GM21526 (cell line): ENCODE measurements around the gene MEX3A.
"Not testable (repeated sequence)": the region's sequence is repeated elsewhere in the genome, so short reads cannot be mapped to it uniquely, and the experiment has no call there.

Source experiments
- ATAC-seq: cut with Tn5 transposase; IDR thresholded peaks from one replicate; pipeline ENCODE4 v1.9.1; 2021; ENCODE audit warnings: moderate library complexity; ENCODE audit not compliant: unreplicated experiment, low FRiP score

MEX3A gene

DNA sequence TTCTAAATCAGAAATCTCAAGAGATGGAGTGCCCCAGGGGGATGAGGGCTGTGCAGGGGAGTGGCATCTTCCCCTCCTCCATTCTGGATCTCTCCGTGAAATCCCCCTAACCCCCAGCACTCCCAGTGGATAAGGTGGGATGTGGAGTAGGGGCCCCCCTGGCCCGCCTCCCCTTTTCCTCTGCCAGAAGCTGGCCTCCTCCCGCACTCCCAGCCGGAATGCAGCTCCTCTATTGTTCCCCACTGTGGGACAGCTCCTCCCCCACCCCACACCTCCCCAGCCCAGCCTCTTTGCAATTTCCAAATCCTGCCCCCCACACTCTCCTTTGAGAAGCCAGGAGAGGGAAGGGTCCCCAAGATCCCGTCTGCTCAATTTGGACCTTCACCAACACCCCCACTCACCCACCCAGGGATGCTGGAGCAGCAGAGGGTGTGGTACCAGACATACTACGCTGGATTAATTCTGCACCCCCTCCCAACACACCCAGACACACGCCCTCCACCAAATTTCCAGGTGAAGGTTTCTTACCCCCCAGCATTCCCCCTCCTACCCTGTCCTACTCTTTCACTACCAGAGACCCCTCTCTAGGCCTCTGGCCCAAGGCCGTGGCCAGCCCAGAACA is 1.9 kb downstream of the MEX3A start:
- ATAC-seq: no peak

DNA sequence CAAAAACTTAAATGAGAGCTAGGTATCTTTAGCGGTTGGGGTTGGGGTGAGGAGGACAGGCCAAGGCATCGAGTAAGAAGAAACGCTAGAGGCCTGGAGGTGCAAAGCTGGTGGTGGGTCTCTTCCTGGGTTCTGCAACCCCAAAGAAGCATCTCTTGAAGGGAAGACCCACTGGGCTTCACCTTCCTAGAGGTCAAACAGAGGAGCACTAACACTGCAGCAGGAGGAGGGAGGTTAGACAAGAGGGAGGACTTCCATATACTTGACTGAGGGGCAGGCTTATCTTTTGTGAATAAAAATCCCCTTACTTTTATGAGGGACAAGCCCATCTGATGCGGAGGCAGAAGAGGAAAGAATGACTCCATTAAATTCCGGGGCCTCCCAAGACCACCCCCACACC is 2.5 kb downstream of the MEX3A start:
- no peak for ATAC-seq

DNA sequence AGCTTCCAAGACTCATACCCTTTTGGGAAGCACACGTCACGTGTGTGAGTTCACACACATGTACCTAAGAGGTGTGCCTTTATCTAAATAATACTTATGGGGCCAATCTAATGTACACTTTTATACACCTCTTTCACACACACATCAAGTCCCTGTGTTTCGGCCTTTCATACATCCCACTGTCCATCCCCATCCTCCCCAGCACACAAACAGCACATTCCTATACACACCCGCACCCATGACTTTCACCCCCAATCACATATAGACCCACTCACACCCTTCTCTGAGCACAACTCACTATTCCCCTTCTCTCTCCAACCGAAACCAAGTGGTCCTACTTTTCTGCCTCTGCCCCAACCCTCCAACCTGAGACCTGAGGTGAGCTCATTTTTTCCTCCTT is 3.5 kb downstream of the MEX3A start:
- ATAC-seq: no peak

DNA sequence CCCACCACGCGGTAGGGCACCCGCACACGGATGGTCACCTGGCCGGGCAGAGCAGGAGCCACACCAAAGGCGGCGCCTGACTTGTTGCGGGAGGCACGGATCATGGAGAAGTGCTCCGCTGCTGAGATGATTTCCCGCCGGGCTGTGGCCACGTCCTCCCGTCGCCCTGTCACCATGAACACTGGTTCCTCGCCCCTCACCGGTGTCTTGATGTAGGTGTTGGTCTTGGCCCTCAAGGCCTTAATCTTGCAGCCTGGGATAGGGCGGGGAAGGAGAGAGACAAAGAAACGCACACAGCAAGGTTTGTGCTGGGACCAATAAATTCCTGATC is 4.9 kb downstream of the MEX3A start:
- no peak for ATAC-seq

DNA sequence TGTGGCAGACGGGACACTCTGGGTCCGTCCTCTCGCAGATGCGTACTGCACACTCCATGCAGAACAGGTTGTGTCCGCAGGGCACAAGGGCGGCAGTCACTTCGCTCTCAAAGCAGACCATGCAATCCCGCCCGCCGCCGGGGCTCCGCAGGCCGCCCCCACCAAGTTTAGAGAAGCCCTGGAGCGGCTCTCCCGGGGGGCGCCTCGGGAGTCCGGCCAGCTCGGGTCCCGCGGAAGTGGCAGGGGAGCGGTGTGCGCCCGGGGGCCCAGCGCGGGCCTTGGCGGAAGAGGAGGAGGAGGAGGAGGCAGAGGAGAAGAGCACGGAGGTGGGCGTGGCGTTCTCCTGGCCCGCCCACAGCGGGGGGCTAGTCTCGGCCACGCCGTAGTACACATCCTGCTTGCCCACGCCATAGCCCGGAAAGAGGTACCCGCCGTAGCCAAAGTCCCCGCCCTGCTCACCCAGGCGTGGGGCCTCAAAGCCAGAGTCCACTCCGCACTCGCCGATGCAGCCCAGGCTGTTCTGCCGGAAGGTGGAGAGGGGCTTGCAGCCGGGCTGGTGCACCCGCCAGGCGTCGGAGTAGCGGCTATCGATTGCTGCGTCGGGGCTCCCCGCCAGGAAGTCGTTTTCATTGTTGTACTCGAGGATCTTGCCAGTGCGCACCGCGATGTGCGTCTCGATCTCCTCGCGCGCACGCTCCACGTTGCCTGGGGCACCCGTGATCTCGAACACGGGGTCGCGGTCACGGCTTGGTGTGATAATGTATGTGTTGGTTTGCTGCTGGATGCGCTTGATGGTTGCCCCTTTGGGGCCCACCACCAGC is 5.4 kb downstream of the MEX3A start:
- ATAC-seq: no peak

DNA sequence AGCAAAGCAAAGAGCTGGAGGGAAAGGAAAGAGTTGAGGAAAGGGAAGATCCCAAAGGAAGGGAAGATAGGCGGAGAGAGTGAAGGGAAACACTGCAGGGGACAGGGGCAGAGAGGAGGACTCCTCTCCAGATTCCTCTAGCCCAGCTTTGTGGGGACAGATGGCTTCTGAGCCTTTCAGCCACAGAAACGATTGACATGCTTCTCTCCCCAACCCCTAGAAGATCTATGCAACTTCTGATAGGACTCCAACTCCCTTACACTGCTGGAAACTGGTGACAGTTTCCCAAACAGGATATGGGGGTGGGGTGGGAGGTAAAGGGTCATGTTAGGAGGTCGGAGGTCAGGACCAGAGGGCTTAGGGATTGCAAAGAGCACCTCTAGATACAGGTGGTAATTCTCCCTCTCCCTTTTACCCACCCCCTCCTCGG is 6.5 kb downstream of the MEX3A start:
- ATAC-seq: no peak

DNA sequence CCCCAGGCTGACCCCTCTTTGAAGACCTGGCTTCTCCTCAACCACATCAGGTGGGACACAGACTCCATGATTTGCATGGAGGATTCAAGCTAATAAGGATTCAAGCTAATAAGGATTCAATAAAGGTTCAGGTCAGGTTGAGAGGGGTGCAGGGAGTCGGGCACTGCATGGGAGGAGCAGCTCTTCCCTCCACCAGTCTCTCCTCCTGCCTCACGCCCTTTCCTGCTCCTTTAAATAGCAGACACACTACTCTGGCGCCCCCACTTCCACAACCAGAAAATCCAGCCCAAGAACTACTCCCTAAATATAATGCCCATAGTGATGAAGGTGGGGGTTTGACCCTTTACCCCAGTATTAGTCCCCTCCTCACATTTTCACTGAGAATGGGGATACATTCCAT is 7.1 kb downstream of the MEX3A start:
- no peak for ATAC-seq

DNA sequence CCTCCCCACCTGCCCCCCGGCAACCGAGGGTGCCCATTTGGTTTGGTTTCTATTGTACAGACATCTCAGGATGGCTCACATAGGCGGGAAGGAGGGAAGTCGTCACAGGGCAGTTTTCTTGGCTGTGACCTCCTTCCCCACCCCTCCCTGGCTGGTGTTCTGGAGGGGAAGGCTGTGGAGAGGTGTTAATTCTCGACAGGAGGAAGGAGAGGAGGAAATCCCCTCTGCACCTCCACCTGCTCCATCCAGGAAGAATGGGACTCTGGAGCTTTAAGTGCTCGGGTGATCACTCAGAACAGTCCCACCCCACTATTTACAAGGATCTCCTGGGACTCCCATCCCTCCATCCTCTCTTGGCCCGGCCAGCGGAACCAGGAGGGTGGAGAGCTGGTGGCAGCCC is 7.6 kb downstream of the MEX3A start:
- ATAC-seq: no peak

DNA sequence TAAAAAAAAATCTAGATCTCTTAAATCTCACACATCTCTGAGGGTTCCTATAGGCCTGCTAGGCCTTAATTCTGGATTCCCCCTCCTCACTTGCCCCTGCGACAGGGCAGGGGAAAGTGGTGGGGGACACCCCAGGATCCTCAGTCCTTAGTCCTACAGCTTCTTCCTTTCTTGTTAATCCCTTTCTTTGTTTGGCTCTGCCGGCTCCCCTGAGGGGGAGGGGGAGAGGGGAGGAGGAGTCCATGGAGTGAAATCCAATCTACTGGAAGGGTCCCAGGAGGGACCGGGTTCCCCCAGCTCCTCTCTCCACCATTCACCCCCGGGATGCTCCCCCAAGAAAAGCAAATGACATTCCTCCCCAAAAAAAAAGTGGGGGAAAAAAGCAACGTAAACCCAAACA is 8.5 kb downstream of the MEX3A start:
- no peak for ATAC-seq

DNA sequence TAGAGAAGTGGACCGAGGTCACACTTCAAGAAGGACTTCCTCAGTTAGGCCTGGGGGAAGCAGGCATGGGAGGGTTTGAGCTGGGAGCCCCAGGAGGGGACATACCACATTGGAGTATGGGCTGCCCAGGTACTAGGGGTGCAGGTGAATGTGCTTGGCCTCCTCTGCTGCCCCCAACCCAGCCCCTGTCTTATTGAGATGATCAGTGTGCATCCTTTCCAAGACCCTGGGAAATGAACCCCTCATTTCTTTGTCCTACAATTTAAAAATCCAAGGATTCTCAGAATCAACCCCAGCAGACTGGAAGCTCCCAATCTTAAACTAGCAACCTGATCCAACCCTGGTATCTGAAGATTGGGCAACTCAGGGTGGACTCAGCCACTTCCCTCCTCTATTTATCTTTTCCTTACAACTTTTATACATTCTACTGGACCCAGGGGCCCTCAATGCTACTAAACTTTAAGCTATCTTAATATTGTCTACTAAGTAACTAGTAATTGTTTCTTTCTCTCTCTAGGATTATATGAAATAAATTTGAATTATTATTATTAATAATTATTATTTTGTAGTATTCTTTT is 9.1 kb downstream of the MEX3A start:
- no peak for ATAC-seq

DNA sequence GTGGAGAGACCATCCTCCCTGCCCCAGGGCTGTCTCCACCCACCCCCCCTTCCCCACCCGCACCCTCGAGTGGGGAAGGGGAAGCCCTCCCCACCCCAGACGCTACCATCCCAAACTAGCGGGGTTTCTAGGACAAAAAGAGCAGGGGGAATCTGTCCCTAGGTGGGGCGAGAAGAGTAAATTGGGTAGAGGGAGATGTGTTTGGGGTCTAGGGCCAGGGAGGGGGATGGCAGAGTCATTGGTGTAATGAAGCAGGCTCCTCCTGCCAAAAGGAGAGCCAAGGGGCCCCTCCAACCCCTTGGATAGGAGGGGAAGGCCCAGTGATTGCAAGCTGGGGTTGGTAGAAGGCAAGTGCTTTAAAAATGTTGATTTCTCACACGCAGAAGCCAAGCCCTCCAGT is 10.0 kb downstream of the MEX3A start:
- no peak for ATAC-seq

DNA sequence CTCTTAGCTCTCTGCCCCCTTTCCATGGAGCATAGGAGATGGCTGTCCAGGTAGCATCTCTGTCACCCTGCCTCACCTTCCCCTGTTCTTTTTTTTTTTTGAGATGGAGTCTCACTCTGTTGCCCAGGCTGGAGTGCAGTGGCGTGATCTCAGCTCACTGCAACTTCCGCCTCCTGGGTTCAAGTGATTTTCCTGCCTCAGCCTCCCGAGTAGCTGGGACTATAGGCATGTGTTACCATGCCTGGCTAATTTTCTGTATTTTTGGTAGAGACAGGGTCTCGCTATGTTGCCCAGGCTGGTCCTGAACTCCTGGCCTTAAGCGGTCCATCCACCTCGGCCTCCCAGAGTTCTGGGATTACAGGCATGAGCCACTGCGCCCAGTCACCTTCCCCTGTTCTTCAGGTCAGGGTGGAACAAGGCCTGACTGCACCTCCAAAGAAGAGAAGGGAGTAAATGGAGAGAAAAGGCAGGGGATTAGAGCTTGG is 10.9 kb downstream of the MEX3A start:
- ATAC-seq: not testable (repeated sequence)

DNA sequence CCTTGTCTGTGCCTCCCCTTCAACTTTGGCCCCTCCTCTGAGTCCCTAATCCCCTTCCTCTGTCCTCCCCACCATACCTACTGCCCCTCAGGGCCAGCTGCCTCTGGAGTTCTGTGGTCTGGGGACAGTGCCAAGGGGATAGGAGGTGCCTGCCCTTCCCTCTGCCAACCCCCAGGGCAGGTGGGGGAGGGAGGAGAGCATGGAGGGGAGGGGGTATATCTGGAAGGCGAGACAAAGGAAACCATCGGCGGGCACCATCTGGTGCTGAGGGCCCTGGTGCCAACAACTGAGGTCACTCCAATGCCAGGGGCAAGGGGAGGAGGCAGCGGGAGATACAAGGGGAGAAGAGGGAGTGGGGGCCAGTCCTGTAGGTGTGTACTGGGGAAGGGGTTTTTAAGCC is 11.7 kb downstream of the MEX3A start:
- no peak for ATAC-seq

DNA sequence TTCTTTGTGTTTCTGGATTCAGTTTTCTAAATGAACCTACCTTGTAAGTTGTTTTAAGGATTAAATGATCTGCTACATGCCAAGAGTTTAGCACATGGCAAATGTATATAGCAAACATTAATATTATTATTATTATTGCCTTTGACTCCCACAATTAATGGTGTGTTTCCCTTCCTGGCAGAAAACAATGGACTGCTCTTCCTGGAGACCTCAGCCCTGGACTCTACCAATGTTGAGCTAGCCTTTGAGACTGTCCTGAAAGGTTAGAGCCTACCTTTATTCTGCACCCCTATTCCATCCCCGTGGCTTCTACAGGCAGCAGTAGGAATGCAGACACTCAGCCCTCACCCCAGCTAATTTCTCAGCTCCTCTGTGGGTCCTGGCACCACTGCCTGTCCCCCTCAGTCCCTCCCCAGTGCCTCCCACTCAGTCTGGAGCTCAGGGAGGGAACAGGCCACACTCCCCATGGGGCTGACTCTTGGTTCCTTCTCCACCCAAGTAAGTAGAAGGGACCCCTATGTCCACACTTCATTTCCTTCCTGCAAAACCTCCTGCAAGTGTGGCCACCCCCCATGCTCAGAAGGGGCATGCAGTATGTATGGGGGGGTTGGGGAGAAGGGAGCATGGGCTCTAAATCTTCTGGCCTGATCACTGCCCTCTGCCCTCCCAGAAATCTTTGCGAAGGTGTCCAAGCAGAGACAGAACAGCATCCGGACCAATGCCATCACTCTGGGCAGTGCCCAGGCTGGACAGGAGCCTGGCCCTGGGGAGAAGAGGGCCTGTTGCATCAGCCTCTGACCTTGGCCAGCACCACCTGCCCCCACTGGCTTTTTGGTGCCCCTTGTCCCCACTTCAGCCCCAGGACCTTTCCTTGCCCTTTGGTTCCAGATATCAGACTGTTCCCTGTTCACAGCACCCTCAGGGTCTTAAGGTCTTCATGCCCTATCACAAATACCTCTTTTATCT is 12.5 kb downstream of the MEX3A start:
- ATAC-seq: no peak

DNA sequence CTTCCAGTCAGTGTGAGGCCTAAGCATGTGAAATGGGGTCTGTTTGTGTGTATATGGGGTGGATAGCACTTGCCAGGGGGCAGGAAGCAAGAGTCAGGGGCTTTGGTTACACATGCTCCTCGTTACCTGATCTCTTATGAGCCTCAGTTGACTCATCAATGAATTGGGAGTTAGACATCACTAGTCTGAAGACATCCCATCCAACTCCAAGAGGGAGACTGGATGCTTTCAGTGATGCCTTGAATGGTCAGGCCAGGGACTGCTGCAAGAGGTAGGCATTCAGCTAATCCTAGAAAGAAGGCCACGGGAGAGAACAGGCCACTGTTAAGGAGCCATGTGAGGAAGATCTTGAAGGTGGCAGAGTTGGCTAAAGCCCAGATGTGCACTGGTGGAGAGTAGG is 15.0 kb downstream of the MEX3A start:
- ATAC-seq: no peak

DNA sequence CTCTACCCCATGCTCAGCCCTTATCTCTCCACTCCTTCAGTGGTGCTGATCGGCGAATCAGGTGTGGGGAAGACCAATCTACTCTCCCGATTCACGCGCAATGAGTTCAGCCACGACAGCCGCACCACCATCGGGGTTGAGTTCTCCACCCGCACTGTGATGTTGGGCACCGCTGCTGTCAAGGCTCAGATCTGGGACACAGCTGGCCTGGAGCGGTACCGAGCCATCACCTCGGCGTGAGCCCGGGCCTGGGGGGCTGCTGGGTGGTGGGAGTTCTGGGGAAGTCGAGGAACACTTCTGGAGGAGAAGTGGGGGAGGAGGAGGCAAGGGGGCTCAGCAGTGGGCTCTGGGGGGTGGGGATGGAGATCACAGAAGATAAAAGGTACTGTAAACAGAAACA is 16.4 kb downstream of the MEX3A start:
- ATAC-seq: no peak

DNA sequence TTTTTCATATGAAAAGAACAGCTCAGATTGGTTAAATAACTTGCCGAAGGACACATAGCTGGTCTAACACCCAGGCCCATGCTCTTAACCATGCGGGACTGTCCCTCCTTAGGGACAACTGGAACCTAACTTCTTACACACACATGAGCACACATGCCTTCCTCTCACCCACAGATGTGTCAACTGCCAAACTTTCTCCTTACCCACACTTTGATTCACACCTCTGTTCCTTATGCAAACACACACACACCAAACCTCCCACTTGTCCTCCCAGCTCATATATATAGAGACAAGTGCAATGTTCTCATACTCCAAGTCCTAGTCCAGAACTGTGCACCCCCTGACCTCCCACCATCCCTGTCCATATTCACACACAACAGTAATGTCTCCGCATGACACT is 17.1 kb downstream of the MEX3A start:
- ATAC-seq: no peak

DNA sequence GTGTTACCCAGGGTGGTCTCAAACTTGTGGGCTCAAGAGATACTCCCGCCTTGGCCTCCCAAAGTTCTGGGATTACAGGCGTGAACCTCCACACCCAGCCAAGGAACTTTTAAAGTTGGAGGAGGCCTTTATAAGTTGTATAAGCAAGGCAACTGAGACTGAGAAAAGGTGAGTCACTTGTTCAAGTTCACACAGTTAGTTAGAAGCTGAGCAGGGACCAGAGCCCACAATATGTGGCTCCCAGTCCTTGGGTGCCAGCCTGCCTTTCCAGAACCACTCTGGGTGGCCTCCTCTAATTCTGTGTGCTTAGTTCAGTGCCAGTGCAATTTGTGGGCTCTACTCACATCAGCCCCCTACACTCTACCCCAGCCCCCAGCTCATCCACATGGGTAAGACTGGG is 17.6 kb downstream of the MEX3A start:
- no peak for ATAC-seq

DNA sequence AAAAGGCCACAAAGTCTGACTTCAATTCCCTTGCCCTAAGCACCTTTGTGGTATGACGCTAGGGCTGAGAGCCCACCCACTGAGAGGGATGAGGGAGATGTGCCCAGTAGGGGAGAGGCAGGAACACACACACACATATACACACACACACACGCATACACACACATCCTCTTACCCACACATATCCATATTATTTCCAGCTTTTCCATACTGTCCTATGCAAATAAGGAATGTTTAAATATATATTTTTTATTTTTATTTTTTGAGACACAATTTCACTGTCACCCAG is 18.3 kb downstream of the MEX3A start:
- ATAC-seq: no peak

DNA sequence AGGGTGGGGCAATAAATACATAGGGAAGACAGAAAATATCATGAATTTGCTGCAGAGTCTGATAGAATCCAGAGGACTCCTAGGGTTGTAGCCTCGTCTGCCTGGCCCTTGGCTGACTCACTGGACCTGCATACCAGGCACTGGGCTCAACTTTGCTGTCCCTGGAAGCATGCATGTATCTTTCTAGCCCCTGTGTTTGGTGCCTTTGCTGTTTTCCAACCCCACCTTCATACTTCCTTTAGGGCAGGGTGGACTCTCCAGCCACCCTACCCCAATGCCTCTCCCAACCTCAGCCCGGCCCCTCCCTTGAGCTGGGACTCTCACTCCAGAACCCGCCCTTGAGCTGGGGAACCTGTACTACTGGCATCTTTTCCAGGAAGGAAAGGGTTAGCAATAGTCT is 20.1 kb downstream of the MEX3A start:
- ATAC-seq: no peak
